Renal cortex interstitium (tissue), 11 donors: ENCODE results near the gene VPS35L. TPM values are rescaled to one million over a fixed set of nuclear protein-coding genes. Genes with fewer than 3 reads are reported as not detected.
"Not testable (repeated sequence)": the region's sequence is repeated elsewhere in the genome, so short reads cannot be mapped to it uniquely, and the experiment has no call there.

Source experiments
- DNase-seq, 11 donors: peaks; one replicate each; pipeline ENCODE4 v3.0.0-alpha.2; 2013; ENCODE audit warnings: low read depth in 9 of 11, low spot score in 4 of 11; ENCODE audit errors: extremely low read depth in 1 of 11
- polyA plus RNA-seq, 3 donors: library from polyadenylated mRNA; unstranded; fragments of 120-200 nt; gene quantifications; one replicate each; pipeline ENCODE4 v1.2.1, GENCODE V29; 2013; ENCODE audit not compliant: insufficient read length in 3 of 3

VPS35L gene
- polyA plus RNA-seq, 3 donors: 60.6 to 65.1 (median 63.9) TPM

- DNase-seq: no peak
These were observed 63.4 kb downstream of the VPS35L start for GRCh38 chr16:19618876-19619275.

DNA sequence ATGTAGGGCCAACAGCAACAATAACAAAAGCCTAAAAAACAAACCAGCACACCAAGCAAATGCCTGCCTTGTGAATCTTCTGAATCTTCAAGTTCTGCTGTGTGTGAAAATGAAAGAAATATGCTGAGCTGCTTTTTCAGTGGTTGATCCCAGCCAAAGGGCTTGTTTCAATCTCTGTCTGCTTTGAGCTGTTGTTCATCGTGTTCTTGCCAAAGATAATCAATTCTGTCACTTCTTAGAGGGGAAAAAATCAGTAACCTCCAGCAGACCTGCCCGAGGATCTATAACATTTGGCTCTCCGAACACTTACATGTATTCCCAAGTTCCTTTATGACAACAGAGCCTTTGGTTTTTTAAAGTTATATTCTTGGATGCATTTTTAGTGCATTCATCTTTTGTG, 65.9 kb downstream of the VPS35L start:
- no peak for DNase-seq

DNA sequence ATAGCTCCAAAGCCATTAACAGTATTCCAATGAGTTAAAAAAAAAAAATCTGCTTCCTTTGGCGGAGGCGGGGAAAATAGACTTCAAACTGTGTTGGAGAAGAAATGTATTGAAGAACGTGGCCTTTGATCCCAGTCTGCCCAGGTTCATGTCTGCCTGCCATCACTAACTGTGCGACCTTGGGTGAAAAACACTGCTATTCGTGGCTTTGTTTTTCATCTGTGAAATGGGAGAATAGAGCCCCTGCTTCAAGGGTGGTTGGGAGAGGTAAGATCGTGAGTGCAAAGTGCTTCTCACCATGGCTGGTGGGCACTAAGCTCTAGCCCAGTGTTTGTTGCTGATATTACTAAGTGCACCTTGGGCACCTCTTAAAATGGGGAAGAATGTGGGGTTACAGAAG, 69.5 kb downstream of the VPS35L start:
- DNase-seq: no peak

DNA sequence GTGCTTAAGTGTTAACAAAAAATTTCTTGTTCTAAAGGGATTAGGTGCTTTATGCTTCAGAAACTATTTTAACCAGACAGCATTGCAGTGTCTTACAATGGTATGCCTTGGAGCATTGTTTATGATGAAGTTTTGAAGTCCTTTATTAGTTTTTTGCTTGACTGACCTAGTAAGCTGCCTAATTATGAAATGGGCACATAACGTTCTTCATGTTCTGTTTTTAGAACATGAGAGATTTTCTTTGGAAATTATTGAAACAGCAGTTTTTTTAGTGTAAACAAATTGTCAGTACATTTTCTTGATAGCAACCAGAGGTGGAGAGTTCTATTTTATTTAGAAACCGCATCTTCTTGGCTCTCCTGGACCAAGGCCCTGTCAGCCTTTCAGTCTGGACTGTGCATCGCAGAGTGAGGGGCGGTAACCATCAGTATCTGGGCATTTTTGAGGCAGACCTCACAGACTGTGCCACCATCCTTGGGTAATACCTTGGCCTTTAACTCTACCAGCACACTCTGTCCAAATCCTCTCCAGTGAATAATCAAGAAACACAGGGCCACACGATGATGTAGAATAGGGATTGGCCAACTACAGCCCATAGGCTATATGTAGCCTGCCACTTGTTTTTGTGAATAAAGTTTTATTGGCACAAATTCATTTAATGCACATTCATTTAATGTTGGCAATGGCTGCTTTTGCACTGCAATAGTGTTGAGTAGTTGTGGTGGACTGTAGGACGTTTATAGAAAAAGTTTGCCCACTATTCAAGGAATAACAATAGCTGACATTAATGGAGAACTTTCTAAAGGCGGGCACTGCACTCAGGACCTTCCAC, 81.1 kb downstream of the VPS35L start:
- no peak for DNase-seq

- DNase-seq: peak in 1 of 11 donors; percentile 1
These were observed 84.5 kb downstream of the VPS35L start for GRCh38 chr16:19639986-19640421.

GRCh38 chr16:19642501-19642900, 87.0 kb downstream of the VPS35L start:
- no peak for DNase-seq

DNA sequence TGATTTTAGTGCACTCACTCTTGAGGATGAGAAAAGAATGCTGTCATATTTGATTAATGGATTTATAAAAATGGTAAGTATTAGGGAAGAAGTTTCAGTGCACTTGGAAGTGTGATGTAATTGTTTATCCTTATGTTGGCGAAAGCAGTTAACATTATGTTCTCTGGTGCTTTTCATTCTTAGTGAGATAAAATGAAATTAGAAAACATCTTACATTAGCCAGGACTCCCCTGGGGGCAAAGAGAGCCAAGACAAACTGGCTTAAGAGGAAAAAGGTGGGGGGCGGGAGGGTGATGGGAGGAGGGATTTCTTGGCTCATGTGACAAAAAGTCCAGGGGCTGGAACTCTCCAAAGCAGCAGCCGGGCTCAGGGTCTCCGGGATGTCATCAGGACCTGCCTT, 89.4 kb downstream of the VPS35L start:
- DNase-seq: no peak

DNA sequence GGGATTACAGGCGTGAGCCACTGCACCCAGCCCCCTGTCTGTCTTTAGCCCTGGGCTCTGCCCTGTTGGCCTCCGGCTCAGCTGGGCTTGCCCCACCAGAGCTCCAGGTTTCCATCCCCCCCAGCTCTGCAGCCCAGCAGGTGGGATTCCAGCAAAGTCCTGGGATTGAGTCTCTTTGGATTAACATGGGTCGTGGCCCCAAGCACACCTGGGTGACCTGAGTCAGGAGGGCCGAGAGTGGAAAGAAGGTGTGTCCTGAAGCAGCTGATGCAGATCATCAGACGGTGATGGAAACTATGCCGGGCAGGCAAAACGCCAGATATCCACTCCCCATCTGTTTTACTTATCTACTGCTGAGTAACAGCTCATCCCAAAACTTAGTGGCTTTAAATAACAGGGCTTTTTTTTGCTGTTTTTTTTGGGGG, 90.1 kb downstream of the VPS35L start:
- no peak for DNase-seq

GRCh38 chr16:19649980-19650379, 94.5 kb downstream of the VPS35L start:
- DNase-seq: no peak

DNA sequence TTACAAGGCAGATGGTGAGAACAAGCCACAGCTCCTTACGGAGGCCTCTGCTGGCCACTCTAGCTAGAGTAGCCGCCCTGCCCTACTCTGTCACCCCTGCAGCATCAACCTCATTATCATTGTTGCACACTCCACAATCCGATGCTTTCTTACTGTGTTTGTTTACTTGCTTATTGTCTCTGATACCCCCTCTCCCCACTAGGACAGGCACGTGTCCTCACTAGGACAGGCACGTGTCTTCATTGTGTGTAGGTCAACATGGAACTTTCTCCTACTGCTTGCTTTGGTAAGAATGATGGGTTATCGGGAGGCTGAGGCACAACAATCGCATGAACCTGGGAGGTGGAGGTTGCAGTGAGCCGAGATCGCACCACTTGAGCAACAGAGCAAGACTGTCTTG, 98.6 kb downstream of the VPS35L start:
- no peak for DNase-seq

GRCh38 chr16:19655242-19655777, 99.8 kb downstream of the VPS35L start:
- DNase-seq: no peak

- DNase-seq: no peak
These were observed 102.3 kb downstream of the VPS35L start for GRCh38 chr16:19657831-19658230.

- DNase-seq: no peak
These were observed 104.1 kb downstream of the VPS35L start for GRCh38 chr16:19659554-19659953.

DNA sequence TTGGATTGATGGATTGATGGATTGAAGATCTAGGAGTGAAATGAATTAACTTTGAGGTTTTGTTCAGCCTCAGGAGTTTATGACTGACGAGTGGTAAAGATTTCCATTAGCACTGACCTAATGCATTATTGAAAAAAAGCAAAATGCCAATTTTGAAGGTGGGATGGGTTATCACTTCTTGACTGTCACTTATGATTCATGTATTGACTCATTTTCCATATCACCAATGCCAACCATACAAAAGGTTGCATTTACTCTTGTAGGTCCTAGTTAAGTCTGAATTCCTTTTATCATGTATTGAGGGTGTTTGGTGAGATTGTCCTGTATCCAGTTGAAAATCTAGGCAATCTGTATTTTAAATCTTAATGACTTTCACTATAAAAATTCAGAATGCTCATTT, 104.9 kb downstream of the VPS35L start:
- no peak for DNase-seq

DNA sequence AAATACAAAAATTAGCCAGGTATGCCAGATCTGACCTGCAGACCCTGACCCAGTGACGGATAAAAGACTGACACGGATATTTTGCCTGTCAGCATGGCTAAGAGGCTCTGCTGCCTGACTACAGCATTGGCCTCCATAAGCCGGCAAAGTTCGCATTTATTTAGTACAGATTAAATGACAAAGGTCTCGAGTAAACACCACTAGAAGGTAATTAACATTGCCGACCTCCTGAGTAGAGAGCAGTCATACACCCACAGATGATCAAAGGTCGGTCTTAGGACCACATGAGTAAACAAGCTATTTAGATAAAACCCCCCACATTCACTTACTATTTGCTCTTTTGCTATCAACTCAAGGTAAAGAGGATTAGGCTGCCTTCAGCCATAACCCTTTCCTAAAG, 106.8 kb downstream of the VPS35L start:
- DNase-seq: no peak

DNA sequence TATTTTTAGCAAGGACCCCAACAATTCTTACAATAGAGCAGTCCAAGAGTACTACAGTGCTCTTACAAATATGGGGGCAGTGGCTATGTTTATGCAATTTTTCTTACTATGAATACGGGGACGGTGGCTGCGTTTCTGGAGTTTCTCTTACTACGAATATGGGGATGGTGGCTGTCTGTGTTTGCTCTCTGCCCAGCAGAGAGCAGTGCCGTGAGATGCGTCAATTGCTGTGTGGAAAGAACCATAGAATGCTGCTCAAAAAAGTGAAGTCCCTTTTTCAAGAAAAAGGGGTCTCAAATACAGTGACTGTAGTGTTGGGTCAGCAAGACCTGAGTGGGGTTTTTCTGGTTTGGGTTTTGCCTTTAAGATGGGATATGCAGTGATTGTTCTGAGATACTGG, 108.7 kb downstream of the VPS35L start:
- no peak for DNase-seq

GRCh38 chr16:19665313-19665712, 109.8 kb downstream of the VPS35L start:
- not testable (repeated sequence) for DNase-seq

GRCh38 chr16:19666477-19666876, 111.0 kb downstream of the VPS35L start:
- DNase-seq: no peak

DNA sequence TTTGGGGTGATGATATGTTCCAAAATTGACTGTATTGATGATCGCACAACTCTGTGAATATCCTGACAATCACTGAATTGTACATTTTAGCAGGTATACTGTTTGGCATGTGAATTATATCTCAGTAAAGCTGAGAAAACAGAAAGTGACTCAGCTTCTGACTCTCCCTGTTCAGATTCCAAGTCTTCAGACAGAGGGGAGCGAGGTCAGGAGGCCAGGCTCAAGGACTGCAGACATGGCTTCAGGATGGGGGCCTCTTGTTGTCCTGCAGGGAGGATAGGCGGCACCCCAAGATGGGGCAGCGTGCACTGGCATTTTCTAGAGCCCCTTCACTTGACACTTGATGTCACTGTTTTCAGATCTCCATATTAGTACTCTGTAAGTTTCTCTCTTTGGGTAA, 116.9 kb downstream of the VPS35L start:
- no peak for DNase-seq

- DNase-seq: no peak
These were observed 119.0 kb downstream of the VPS35L start for GRCh38 chr16:19674485-19674884.

DNA sequence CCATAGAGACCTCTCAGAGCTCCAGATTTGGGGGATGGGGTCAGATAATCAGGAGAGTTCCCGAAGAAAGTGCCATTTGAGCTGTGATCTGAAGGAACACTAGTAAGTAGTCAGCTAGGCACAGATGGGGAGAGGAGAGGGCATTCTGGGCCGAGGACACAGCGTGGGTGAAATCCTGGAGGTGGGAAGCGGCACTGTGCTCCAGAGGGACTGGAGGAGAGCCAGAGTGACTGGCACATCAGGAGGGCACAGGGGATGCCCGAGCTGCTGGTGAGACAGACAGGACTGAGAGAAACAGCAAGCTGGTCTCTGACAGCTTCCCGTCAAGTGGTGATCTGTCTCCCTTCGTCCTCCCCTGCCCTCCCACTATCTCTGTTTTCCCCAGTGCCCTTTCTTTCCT, 121.9 kb downstream of the VPS35L start:
- DNase-seq: no peak
